ENCODE data around the gene FRMD1. TPM values are rescaled to one million over a fixed set of nuclear protein-coding genes. Genes with fewer than 3 reads are reported as not detected.

Gene FRMD1
- total and polyA plus RNA-seq, 2 donors (not counting 3 experiments of a cell fraction or from before 2014, with no cell fraction given), result not detected

GRCh38 chr6:168075787-168076202 is 3.2 kb downstream of the FRMD1 start:
- Histone ChIP-seq H3K9me1 (replicated peaks; ENCODE audit: control insufficient read depth, extremely low read depth, insufficient read depth, low read length) (no peaks in the 10 kb centered on the region), H3K4me3 (replicated peaks in 1 of 3; ENCODE audit: insufficient read depth in 1 of 3, low read depth in 1 of 3, low read length in 3 of 3) (no peak overlapping the region), H3K9ac (replicated peaks; ENCODE audit: extremely low read depth, insufficient read depth, low read length) (no peak overlapping the region), H4K20me1 (replicated peaks; ENCODE audit: control insufficient read depth, extremely low read depth, insufficient read depth, low read length) (no peaks in the 10 kb centered on the region), H3K4me1 (ENCODE audit: control insufficient read depth, extremely low read depth, insufficient read depth, low read length) (no peaks in the 10 kb centered on the region), H3K9me3 (replicated peaks; ENCODE audit: control insufficient read depth, insufficient read depth, low read length) (no peaks in the 10 kb centered on the region), H3K27me3 (ENCODE audit: control insufficient read depth in 2 of 2, insufficient read depth in 2 of 2, low read length in 2 of 2) (no peaks in the 10 kb centered on the region), H2AFZ (ENCODE audit: low read depth, low read length) (no peak overlapping the region), H3K79me2 (ENCODE audit: control insufficient read depth, insufficient read depth, low read length) (no peaks in the 10 kb centered on the region), H3K27ac (ENCODE audit: insufficient read depth, low read depth, low read length) (no peak overlapping the region), H3K36me3 (ENCODE audit: control insufficient read depth in 2 of 2, extremely low read depth in 1 of 2, insufficient read depth in 2 of 2, low read length in 2 of 2) (no peaks in the 10 kb centered on the region), H3K4me2 (ENCODE audit: insufficient read depth, low read length) (no peak overlapping the region)
- TF ChIP-seq FOS (IDR thresholded peaks at IDR 0.05; ENCODE audit: borderline replicate concordance, insufficient read depth, low read length) (no peak), MYC (IDR thresholded peaks at IDR 0.05; ENCODE audit: low read depth, low read length) (no peak), EZH2 (IDR thresholded peaks at IDR 0.05; ENCODE audit: borderline replicate concordance, low read depth, low read length, severe bottlenecking) (no peak), POLR2A (IDR thresholded peaks at IDR 0.05; ENCODE audit: low read depth, low read length) (no peak), POLR2AphosphoS5 (IDR thresholded peaks at IDR 0.05; ENCODE audit: insufficient read depth, low read depth, low read length) (no peak), GATA2 (IDR thresholded peaks at IDR 0.05; ENCODE audit: insufficient read depth, insufficient read length, low read depth, low read length) (no peak), JUN (IDR thresholded peaks at IDR 0.05; ENCODE audit: borderline replicate concordance, insufficient read depth, insufficient read length, low read depth) (no peak)
- TF ChIP-seq, protein P1, sequence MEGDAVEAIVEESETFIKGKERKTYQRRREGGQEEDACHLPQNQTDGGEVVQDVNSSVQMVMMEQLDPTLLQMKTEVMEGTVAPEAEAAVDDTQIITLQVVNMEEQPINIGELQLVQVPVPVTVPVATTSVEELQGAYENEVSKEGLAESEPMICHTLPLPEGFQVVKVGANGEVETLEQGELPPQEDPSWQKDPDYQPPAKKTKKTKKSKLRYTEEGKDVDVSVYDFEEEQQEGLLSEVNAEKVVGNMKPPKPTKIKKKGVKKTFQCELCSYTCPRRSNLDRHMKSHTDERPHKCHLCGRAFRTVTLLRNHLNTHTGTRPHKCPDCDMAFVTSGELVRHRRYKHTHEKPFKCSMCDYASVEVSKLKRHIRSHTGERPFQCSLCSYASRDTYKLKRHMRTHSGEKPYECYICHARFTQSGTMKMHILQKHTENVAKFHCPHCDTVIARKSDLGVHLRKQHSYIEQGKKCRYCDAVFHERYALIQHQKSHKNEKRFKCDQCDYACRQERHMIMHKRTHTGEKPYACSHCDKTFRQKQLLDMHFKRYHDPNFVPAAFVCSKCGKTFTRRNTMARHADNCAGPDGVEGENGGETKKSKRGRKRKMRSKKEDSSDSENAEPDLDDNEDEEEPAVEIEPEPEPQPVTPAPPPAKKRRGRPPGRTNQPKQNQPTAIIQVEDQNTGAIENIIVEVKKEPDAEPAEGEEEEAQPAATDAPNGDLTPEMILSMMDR (IDR thresholded peaks at IDR 0.05; ENCODE audit: extremely low read depth in 1 of 2, insufficient read depth in 1 of 2, low read depth in 1 of 2, low read length in 2 of 2), result no peak
- TF ChIP-seq, protein P2, sequence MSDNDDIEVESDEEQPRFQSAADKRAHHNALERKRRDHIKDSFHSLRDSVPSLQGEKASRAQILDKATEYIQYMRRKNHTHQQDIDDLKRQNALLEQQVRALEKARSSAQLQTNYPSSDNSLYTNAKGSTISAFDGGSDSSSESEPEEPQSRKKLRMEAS (IDR thresholded peaks at IDR 0.05; ENCODE audit: insufficient read depth, insufficient read length), result no peak
- ChIA-PET CTCF (no interaction called here), POLR2A (no interaction called here)
- dilution Hi-C loops (cut with MboI; ENCODE audit: extremely low pct_ligation_motif_present, low sequenced_read_pairs) (no loop called here), intact Hi-C loops (cut with micrococcal nuclease) (no loop called here)
- no TSS peak for BruUV-seq (replicated peaks)
- FAIRE-seq, result no peak
- DNase-seq (ENCODE audit: low read depth, low spot score), result no peak
